Endothelial cell (in vitro differentiated cells): ENCODE results near the gene ANXA2. TPM values are rescaled to one million over a fixed set of nuclear protein-coding genes. Genes with fewer than 3 reads are reported as not detected.

Source experiments
- DNase-seq: peaks from one replicate; pipeline ENCODE4 v3.0.0; 2021; ENCODE audit warnings: low spot score
- H3K27ac Mint-ChIP-seq: one replicate; pipeline ENCODE4 v1.8.0; 2021; ENCODE audit warnings: mixed read lengths, inconsistent platforms; ENCODE audit not compliant: unreplicated experiment
- H3K27me3 Mint-ChIP-seq: one replicate; pipeline ENCODE4 v1.8.0; 2021; ENCODE audit warnings: mild to moderate bottlenecking, moderate library complexity, mixed read lengths, inconsistent platforms; ENCODE audit not compliant: unreplicated experiment
- H3K36me3 Mint-ChIP-seq: one replicate; pipeline ENCODE4 v1.8.0; 2021; ENCODE audit warnings: mild to moderate bottlenecking, low read depth, mixed read lengths, inconsistent platforms; ENCODE audit not compliant: unreplicated experiment
- H3K4me1 Mint-ChIP-seq: one replicate; pipeline ENCODE4 v1.8.0; 2021; ENCODE audit warnings: mild to moderate bottlenecking, mixed read lengths, inconsistent platforms; ENCODE audit not compliant: unreplicated experiment
- H3K4me3 Mint-ChIP-seq: one replicate; pipeline ENCODE4 v1.8.0; 2021; ENCODE audit warnings: mild to moderate bottlenecking, mixed read lengths, inconsistent platforms; ENCODE audit not compliant: unreplicated experiment
- H3K9me3 Mint-ChIP-seq: one replicate; pipeline ENCODE4 v1.8.0; 2021; ENCODE audit warnings: mixed read lengths, inconsistent platforms; ENCODE audit not compliant: unreplicated experiment
- total RNA-seq: library from RNA; stranded (reverse); fragmentation: NEBNext Ultra II Directional; extraction: Animal tissue kit (Norgen Biotek cat#: 25700); gene quantifications from one replicate; pipeline ENCODE4 v1.2.1, GENCODE V29; 2021; ENCODE audit not compliant: unreplicated experiment
- TF ChIP-seq, protein P1 (sequence below): fragments of 200-600 bp; sonication (generic); IDR thresholded peaks from one replicate; pipeline ENCODE4 v1.5.0; 2021; ENCODE audit warnings: antibody characterized with exemption; ENCODE audit not compliant: unreplicated experiment

ANXA2 gene
- total RNA-seq, 1 donor from 2014 or later: 283 TPM

DNA sequence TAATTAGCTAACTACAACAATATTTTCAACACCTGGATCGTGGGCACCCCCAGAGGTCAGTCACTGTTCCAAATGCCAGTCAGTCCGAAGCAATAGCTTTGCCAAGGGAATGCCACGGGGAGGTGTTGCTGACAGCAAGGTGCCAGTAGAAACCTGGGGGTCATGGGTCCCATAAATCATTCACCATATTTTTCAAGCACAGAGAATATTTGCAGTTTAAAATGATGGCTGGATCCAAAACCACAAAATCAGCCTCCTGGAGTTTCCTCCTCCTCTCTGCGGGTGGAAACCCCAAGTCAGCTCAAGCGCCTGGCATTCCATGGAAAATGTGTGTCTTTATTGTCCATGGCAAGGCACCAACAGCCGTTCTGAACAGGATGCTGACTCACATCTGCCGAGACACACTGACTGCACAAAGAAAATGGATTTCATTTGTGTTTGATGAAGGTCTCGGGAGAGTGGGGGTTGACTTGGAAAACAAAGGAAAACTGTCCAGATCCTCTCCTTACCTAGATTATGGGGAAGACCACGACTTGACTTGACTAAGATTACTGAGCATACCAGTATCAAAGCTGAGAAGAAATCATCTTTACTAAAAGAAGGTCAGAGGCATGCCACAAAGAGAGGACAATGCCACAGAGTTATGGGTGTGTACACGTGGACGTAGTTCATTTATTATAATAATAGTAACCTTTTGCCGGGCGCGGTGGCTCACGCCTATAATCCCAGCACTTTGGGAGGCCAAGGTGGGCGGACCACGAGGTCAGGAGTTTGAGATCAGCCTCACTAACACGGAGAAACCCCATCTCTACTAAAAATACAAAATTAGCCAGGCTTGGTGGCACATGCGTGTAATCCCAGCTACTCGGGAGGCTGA lies 26.4 kb downstream of the ANXA2 start:
- DNase-seq: no peak
- no peaks in the 10 kb centered on the region for H3K9me3 Mint-ChIP-seq
- H3K27ac Mint-ChIP-seq: peak overlapping the region; percentile 91
- H3K4me1 Mint-ChIP-seq: peaks cover 21% of the 10 kb centered on the region
- no peaks in the 10 kb centered on the region for H3K27me3 Mint-ChIP-seq
- peaks cover 17% of the 10 kb centered on the region for H3K36me3 Mint-ChIP-seq
- TF ChIP-seq, protein P1, sequence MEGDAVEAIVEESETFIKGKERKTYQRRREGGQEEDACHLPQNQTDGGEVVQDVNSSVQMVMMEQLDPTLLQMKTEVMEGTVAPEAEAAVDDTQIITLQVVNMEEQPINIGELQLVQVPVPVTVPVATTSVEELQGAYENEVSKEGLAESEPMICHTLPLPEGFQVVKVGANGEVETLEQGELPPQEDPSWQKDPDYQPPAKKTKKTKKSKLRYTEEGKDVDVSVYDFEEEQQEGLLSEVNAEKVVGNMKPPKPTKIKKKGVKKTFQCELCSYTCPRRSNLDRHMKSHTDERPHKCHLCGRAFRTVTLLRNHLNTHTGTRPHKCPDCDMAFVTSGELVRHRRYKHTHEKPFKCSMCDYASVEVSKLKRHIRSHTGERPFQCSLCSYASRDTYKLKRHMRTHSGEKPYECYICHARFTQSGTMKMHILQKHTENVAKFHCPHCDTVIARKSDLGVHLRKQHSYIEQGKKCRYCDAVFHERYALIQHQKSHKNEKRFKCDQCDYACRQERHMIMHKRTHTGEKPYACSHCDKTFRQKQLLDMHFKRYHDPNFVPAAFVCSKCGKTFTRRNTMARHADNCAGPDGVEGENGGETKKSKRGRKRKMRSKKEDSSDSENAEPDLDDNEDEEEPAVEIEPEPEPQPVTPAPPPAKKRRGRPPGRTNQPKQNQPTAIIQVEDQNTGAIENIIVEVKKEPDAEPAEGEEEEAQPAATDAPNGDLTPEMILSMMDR: no peak
- no peak overlapping the region for H3K4me3 Mint-ChIP-seq

DNA sequence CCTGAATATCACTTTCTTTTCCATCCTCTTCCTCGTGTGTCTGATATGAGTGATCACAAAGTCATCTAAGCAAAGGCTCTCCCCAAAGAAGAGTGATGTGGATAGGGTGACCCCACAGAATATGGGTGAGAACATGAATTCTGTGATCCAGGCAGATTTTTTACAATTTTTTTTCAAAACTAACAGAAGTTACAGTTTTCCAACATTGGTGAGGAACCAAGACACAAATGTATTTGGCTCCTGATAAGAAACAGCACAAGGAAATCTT lies 27.0 kb downstream of the ANXA2 start:
- no peak overlapping the region for H3K4me3 Mint-ChIP-seq
- peaks cover 17% of the 10 kb centered on the region for H3K36me3 Mint-ChIP-seq
- no peak for DNase-seq
- H3K9me3 Mint-ChIP-seq: no peaks in the 10 kb centered on the region
- TF ChIP-seq, protein P1: no peak
- H3K27ac Mint-ChIP-seq: peak overlapping the region; percentile 54
- H3K27me3 Mint-ChIP-seq: no peaks in the 10 kb centered on the region
- peaks cover 21% of the 10 kb centered on the region for H3K4me1 Mint-ChIP-seq

DNA sequence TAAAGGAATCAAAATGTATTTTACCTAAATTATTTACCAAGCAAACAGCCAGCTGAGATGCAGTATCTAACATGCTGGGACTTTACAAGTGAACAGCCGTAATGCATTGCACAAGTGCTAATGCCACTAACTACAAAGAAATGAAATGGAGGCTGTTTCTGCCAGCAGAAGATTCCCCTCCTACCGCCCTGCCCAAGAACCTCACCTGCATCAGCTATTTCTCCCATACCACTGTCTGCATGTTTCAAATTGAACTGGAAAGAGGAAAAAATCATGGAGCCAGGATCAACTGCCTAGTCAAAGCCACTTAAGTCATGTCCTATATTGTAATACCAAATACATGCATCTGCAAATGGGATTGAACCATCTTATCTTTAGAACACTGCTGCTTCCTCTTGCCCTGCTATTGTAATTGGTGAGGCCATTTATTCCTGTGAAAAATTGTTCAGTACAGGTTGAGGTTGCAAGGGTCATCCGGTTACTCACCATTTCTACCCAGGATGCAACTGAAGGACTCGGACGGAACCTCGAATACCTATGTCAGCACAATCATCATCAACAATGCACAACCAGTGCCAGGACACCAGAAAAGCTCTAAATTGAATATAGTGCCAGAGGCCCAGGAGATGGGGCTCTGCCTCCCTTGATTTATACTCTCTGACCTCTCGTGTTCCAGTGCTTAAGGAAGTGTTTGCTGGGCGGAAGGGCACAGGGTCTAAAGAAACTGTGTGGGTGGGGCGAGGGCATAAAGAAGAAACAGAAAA lies 27.5 kb downstream of the ANXA2 start:
- TF ChIP-seq, protein P1: no peak
- Mint-ChIP-seq H3K4me3 (no peak overlapping the region), H3K36me3 (peaks cover 20% of the 10 kb centered on the region), H3K4me1 (peaks cover 19% of the 10 kb centered on the region), H3K9me3 (no peaks in the 10 kb centered on the region), H3K27ac (no peak overlapping the region), H3K27me3 (no peaks in the 10 kb centered on the region)
- no peak for DNase-seq

DNA sequence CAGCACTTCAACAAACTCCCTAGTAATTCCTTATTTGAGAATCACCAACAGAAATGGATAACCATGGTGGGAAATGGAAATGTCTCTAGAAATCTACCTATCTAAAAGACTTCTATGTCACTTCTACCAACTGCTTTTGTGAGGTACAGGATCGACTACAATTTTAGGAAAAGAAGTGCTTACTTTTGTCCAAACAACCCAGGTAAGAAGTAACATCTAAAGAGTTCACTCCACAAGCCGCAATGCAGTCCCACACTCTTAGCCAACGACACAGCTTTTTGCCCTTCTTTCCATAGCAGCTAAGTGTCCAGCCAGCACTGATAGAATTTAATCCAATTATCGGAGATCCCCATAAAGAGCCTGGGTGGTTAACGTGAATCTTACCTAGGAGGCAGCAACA lies 28.1 kb downstream of the ANXA2 start:
- Mint-ChIP-seq H3K4me1 (peaks cover 19% of the 10 kb centered on the region), H3K27ac (no peak overlapping the region), H3K36me3 (peaks cover 21% of the 10 kb centered on the region), H3K4me3 (no peak overlapping the region), H3K9me3 (no peaks in the 10 kb centered on the region), H3K27me3 (no peaks in the 10 kb centered on the region)
- no peak for DNase-seq
- TF ChIP-seq, protein P1: no peak

DNA sequence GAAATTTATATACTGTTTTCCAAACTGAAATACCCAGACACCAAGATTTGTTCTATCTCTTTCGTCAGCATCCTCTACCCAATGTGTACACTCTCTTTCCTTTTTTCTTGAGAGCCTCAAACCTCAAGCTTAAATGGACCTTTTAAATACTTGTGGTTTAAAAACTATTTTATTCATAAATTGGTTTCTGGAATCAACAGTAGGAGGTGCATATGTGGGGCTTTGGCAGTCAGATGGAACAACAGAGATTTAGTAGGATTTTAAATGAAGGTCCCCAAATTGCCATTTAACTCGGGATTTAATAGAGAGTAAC lies 33.2 kb downstream of the ANXA2 start:
- Mint-ChIP-seq H3K27me3 (no peaks in the 10 kb centered on the region), H3K36me3 (peaks cover 19% of the 10 kb centered on the region), H3K9me3 (no peaks in the 10 kb centered on the region), H3K4me3 (no peak overlapping the region), H3K27ac (no peak overlapping the region), H3K4me1 (no peaks in the 10 kb centered on the region)
- no peak for DNase-seq
- TF ChIP-seq, protein P1: no peak
